Endometrial microvascular endothelial cells (primary cell): ENCODE measurements around the gene TPSB2. TPM values are rescaled to one million over a fixed set of nuclear protein-coding genes. Genes with fewer than 3 reads are reported as not detected.

ENCODE experiments used
- total RNA-seq: library from RNA; depleted of rRNA; stranded (reverse); fragments of >200 nt; gene quantifications from one replicate; pipeline ENCODE4 v1.2.3, GENCODE V29; 2015; ENCODE audit errors: inconsistent ontology term

TPSB2 gene
- total RNA-seq, 1 donor from 2014 or later: not detected

Other genes with a start within 250 kb of the TPSB2 start
- gene SOX8, start 248.4 kb downstream of the TPSB2 start, total RNA-seq: not detected
- not detected for gene SSTR5, start 157.4 kb downstream of the TPSB2 start, total RNA-seq
- gene C1QTNF8, start 133.9 kb downstream of the TPSB2 start, total RNA-seq: not detected
- 0.09 TPM for gene CACNA1H, start 77.1 kb downstream of the TPSB2 start, total RNA-seq
- not detected for gene TPSG1, start 4.9 kb downstream of the TPSB2 start, total RNA-seq
- not detected for gene TPSAB1, start 10.5 kb upstream of the TPSB2 start, total RNA-seq
- gene TPSD1, start 25.9 kb upstream of the TPSB2 start, total RNA-seq: not detected
- gene UBE2I, start 79.5 kb upstream of the TPSB2 start, total RNA-seq: 62.4 TPM
- gene BAIAP3, start 103.5 kb upstream of the TPSB2 start, total RNA-seq: 0.74 TPM
- 91.1 TPM for gene TSR3, start 121.7 kb upstream of the TPSB2 start, total RNA-seq
- gene GNPTG, start 121.7 kb upstream of the TPSB2 start, total RNA-seq: 53.3 TPM
- gene UNKL, start 184.5 kb upstream of the TPSB2 start, total RNA-seq: 9.8 TPM
- gene UQCC4, start 190.6 kb upstream of the TPSB2 start, total RNA-seq: 24.6 TPM
- gene PERCC1, start 200.9 kb upstream of the TPSB2 start, total RNA-seq: not detected
- not detected for gene CCDC154, start 214.4 kb upstream of the TPSB2 start, total RNA-seq
- 43.0 TPM for gene CLCN7, start 244.8 kb upstream of the TPSB2 start, total RNA-seq